Measurements from ENCODE around the gene NQO2.

- TF ChIP-seq CTCF (IDR thresholded peaks at IDR 0.05; ENCODE audit: low read length) (no peak), EZH2 (IDR thresholded peaks at IDR 0.05; ENCODE audit: borderline replicate concordance, low read length) (no peak)
These were observed 10.2 kb downstream of the NQO2 start for GRCh38 chr6:3009930-3010329.
